GM12892 (cell line): ENCODE measurements around the gene TRDMT1.

Source experiments
- POLR2A ChIP-seq: IDR thresholded peaks from 2 replicates; pipeline ENCODE4 v1.6.1; 2011; ENCODE audit warnings: low read depth, low read length, control low read depth
- POLR2AphosphoS5 ChIP-seq: IDR thresholded peaks from 2 replicates; pipeline ENCODE4 v1.6.1; 2011; ENCODE audit warnings: low read depth, low read length, control low read depth
- TAF1 ChIP-seq: IDR thresholded peaks from 2 replicates; pipeline ENCODE4 v1.6.1; 2011; ENCODE audit warnings: low read depth, mild to moderate bottlenecking, control low read depth, low read length, borderline replicate concordance

DNA sequence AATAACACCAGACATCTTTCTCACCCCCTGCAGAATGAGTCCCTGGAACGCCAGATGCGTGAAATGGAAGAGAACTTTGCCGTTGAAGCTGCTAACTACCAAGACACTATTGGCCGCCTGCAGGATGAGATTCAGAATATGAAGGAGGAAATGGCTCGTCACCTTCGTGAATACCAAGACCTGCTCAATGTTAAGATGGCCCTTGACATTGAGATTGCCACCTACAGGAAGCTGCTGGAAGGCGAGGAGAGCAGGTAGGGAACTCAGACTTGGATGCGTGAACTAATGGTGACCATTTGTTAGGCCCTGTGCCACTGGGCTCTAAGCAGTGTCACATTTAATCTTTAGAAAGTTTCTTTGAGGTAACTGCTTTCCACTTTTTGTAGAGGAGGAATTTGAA is 33.7 kb upstream of the TRDMT1 start:
- TF ChIP-seq TAF1 (no peak), POLR2AphosphoS5 (no peak), POLR2A (no peak)
